Activated naive CD4-positive, alpha-beta T cell treated with anti-CD3 and anti-CD28 coated beads, Interleukin-2, amount 50 U/mL, for 24 hours (primary cell): ENCODE results near the gene PRSS22.
A peak's percentile ranks its signal among the peaks of the same experiment; 100 is the strongest.

Source experiments
- H3K27ac Mint-ChIP-seq: one replicate; pipeline ENCODE4 v1.8.0; 2021; ENCODE audit warnings: mild to moderate bottlenecking, mixed read lengths
- H3K27me3 Mint-ChIP-seq: one replicate; pipeline ENCODE4 v1.8.0; 2021; ENCODE audit warnings: mixed read lengths
- H3K36me3 Mint-ChIP-seq: one replicate; pipeline ENCODE4 v1.8.0; 2021; ENCODE audit warnings: mixed read lengths
- H3K4me1 Mint-ChIP-seq: one replicate; pipeline ENCODE4 v1.8.0; 2021; ENCODE audit warnings: mixed read lengths
- H3K4me3 Mint-ChIP-seq: one replicate; pipeline ENCODE4 v1.8.0; 2021; ENCODE audit warnings: mild to moderate bottlenecking, mixed read lengths
- H3K9me3 Mint-ChIP-seq: one replicate; pipeline ENCODE4 v1.8.0; 2021; ENCODE audit warnings: mixed read lengths

Gene PRSS22

DNA sequence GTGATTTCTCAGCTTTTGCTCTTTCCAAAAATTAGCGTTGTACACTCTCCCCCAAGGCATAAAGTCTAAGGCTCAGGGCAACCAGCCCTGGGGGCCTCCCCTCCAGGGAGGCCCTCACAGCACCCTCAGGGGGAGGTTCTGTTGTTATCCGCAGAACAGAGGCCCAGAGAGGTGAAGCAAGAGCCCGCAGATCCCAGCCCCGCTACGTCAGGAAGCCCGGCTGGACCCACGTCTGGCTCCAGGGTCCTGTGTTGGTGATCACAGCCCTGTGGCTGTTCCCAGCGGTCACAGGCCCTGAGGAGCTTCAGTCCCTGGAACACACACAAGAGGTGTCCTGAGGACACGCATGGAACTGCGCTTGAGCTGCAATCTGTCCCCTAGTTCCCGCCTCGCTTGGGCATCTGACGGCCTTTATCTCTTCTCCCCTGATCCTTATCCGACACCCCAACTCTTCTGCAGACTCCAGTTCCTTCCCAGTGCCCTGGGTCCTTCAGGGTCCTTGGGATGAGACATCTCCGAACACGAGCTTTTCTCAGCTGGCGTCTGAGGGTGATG is 29.0 kb downstream of the PRSS22 start:
- H3K27ac Mint-ChIP-seq = no peak overlapping the region
- H3K4me3 Mint-ChIP-seq = no peak overlapping the region
- no peaks in the 10 kb centered on the region for H3K9me3 Mint-ChIP-seq
- no peaks in the 10 kb centered on the region for H3K36me3 Mint-ChIP-seq
- no peaks in the 10 kb centered on the region for H3K4me1 Mint-ChIP-seq
- no peaks in the 10 kb centered on the region for H3K27me3 Mint-ChIP-seq

DNA sequence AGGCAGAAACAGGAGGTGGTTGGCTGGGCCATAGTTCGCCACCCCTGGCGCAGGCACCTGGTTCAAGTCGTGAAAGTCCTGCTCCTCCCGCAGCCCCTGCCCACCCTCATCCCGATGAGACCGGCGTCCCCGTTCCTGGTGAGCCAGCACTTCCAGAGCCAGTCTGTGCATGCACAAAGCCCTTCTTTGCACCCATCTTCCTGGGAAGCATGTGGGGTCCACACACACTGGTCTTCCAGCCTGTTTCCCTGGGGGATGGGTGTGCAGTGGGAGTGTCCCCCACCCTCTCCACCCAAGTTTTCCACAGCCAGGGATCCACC is 29.5 kb downstream of the PRSS22 start:
- H3K4me3 Mint-ChIP-seq = no peak overlapping the region
- no peaks in the 10 kb centered on the region for H3K36me3 Mint-ChIP-seq
- no peaks in the 10 kb centered on the region for H3K4me1 Mint-ChIP-seq
- no peak overlapping the region for H3K27ac Mint-ChIP-seq
- no peaks in the 10 kb centered on the region for H3K27me3 Mint-ChIP-seq
- no peaks in the 10 kb centered on the region for H3K9me3 Mint-ChIP-seq

- no peaks in the 10 kb centered on the region for H3K27me3 Mint-ChIP-seq
- no peaks in the 10 kb centered on the region for H3K4me1 Mint-ChIP-seq
- no peak overlapping the region for H3K4me3 Mint-ChIP-seq
- no peaks in the 10 kb centered on the region for H3K9me3 Mint-ChIP-seq
- H3K36me3 Mint-ChIP-seq = no peaks in the 10 kb centered on the region
- no peak overlapping the region for H3K27ac Mint-ChIP-seq
Observed at GRCh38 chr16:2827831-2828520, 30.0 kb downstream of the PRSS22 start.

- no peaks in the 10 kb centered on the region for H3K9me3 Mint-ChIP-seq
- no peaks in the 10 kb centered on the region for H3K36me3 Mint-ChIP-seq
- H3K4me1 Mint-ChIP-seq = no peaks in the 10 kb centered on the region
- H3K27ac Mint-ChIP-seq = no peak overlapping the region
- H3K27me3 Mint-ChIP-seq = no peaks in the 10 kb centered on the region
- H3K4me3 Mint-ChIP-seq = no peak overlapping the region
Observed at GRCh38 chr16:2827374-2827791, 30.6 kb downstream of the PRSS22 start.

GRCh38 chr16:2826591-2827373 is 31.2 kb downstream of the PRSS22 start:
- no peaks in the 10 kb centered on the region for H3K4me1 Mint-ChIP-seq
- H3K9me3 Mint-ChIP-seq = no peaks in the 10 kb centered on the region
- no peak overlapping the region for H3K4me3 Mint-ChIP-seq
- no peaks in the 10 kb centered on the region for H3K27me3 Mint-ChIP-seq
- no peaks in the 10 kb centered on the region for H3K36me3 Mint-ChIP-seq
- H3K27ac Mint-ChIP-seq = no peak overlapping the region

- H3K27ac Mint-ChIP-seq = no peak overlapping the region
- H3K4me1 Mint-ChIP-seq = no peaks in the 10 kb centered on the region
- no peaks in the 10 kb centered on the region for H3K9me3 Mint-ChIP-seq
- H3K27me3 Mint-ChIP-seq = no peaks in the 10 kb centered on the region
- H3K36me3 Mint-ChIP-seq = no peaks in the 10 kb centered on the region
- H3K4me3 Mint-ChIP-seq = no peak overlapping the region
Observed at GRCh38 chr16:2825906-2826305, 32.1 kb downstream of the PRSS22 start.

DNA sequence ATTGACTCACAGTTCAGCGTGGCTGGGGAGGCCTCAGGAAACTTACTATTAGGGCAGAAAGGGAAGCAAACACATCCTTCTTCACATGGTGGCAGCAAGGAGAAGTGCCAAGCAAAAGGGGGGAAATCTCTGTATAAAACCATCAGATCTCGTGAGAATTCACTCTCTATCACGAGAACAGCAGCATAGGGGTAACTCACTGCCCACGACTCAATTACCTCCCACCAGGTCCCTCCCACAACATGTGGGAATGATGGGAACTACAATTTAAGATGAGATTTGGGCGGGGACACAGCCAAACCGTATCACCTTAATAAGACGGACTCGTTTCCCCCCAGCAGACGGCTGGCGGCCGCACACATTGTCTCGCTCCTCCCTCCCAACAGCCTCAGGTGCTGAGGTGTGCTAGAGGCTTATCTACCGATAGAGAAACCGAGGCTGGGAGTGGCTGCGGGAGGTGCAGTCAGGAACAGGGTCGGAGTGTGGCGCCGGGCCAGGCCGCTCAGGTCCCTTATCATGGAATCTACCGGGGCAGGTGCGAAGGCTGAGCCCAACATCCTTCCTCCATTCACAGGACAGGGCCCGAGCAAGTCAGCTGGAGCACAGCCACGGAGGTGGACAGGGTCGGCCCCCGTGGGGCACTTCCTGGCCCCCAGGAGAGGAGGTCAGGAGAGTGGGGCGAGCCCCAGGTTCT is 32.8 kb downstream of the PRSS22 start:
- Mint-ChIP-seq H3K27ac (no peak overlapping the region), H3K4me3 (no peak overlapping the region), H3K9me3 (no peaks in the 10 kb centered on the region), H3K36me3 (no peaks in the 10 kb centered on the region), H3K27me3 (no peaks in the 10 kb centered on the region), H3K4me1 (no peaks in the 10 kb centered on the region)

DNA sequence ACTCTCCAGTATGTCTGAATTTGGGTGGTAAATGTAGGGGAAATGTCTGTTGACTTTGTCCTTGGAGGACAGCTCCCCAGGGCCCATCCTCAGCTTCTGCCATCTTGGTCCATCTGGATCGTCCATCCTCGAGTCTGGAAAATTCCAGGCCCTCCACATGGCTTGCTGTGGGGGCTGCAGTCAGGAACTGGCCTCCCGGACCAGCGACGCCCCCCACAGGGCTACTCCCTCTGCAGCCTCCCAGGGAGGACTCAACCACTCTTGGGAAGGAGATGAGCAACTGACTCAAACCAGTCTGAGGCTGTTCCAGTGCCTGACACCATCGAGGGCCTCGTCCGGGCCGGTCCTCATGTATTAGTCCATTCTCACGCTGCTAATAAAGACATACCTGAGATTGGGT is 33.3 kb downstream of the PRSS22 start:
- H3K9me3 Mint-ChIP-seq = no peaks in the 10 kb centered on the region
- H3K27ac Mint-ChIP-seq = no peak overlapping the region
- no peaks in the 10 kb centered on the region for H3K36me3 Mint-ChIP-seq
- H3K4me1 Mint-ChIP-seq = no peaks in the 10 kb centered on the region
- H3K4me3 Mint-ChIP-seq = no peak overlapping the region
- no peaks in the 10 kb centered on the region for H3K27me3 Mint-ChIP-seq

DNA sequence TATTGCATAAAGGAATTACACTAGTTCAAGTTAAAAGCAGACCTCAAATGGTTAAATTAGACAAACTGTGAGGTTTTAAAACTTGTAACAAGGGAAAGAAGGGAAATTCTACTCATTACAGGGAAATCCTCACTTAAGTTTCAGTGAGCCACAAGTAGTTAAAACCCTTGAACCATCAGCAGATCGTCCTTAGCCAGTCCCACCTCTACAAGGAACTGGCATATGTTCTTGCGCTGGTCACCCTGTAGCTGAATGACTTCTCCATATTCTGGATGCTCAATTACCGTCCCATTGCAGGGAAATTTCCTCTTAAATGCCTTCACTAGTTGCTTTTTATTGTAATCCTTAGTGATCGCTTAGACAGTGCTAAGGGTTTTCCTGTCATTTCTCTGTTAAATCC is 35.5 kb downstream of the PRSS22 start:
- no peaks in the 10 kb centered on the region for H3K36me3 Mint-ChIP-seq
- no peak overlapping the region for H3K27ac Mint-ChIP-seq
- H3K27me3 Mint-ChIP-seq = no peaks in the 10 kb centered on the region
- H3K9me3 Mint-ChIP-seq = no peaks in the 10 kb centered on the region
- H3K4me3 Mint-ChIP-seq = no peak overlapping the region
- no peaks in the 10 kb centered on the region for H3K4me1 Mint-ChIP-seq

GRCh38 chr16:2822158-2822495 is 35.8 kb downstream of the PRSS22 start:
- no peaks in the 10 kb centered on the region for H3K36me3 Mint-ChIP-seq
- no peak overlapping the region for H3K27ac Mint-ChIP-seq
- no peaks in the 10 kb centered on the region for H3K9me3 Mint-ChIP-seq
- H3K4me1 Mint-ChIP-seq = no peaks in the 10 kb centered on the region
- H3K4me3 Mint-ChIP-seq = no peak overlapping the region
- H3K27me3 Mint-ChIP-seq = no peaks in the 10 kb centered on the region

DNA sequence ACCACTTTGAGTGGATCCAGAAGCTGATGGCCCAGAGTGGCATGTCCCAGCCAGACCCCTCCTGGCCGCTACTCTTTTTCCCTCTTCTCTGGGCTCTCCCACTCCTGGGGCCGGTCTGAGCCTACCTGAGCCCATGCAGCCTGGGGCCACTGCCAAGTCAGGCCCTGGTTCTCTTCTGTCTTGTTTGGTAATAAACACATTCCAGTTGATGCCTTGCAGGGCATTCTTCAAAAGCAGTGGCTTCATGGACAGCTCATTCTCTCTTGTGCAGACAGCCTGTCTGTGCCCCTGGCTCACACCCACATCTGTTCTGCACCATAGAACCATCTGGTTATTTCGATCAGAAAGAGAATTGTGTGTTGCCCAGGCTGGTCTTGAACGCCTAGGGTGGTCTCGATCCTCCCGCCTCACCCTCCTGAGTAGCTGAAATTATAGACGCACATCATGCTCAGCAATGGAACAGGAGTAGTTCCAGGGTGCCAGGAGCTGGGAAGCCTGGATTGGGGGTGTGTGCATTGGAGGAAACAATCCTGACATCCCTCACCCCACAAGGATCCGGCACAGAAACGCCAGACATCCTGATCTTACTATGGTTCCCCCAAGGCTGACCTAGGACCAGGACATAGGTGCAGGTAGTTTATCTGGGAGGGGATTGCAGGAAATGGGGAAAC is 36.3 kb downstream of the PRSS22 start:
- no peak overlapping the region for H3K4me3 Mint-ChIP-seq
- no peaks in the 10 kb centered on the region for H3K27me3 Mint-ChIP-seq
- H3K9me3 Mint-ChIP-seq = no peaks in the 10 kb centered on the region
- H3K36me3 Mint-ChIP-seq = no peaks in the 10 kb centered on the region
- no peak overlapping the region for H3K27ac Mint-ChIP-seq
- H3K4me1 Mint-ChIP-seq = no peaks in the 10 kb centered on the region

DNA sequence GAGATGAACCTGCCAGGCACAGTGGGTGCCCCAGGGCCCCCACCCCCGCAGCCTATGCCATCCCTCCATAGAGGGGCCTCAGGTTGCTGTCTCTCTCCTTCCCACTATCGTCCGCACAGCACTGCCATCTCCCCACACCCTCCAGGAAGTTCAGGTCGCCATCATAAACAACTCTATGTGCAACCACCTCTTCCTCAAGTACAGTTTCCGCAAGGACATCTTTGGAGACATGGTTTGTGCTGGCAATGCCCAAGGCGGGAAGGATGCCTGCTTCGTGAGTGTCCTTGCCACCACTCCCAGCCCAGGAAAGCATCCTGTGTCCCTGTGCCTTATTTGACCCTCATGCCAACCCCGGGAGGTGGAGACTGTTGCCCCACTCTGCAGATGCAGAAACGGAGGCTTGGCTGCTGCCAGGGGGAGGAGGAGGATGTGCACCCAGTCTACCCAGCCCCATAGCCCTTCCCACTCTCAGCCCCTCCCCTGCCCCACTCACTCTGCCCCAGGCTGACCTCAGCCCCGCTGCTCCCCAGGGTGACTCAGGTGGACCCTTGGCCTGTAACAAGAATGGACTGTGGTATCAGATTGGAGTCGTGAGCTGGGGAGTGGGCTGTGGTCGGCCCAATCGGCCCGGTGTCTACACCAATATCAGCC is 37.0 kb downstream of the PRSS22 start:
- Mint-ChIP-seq H3K9me3 (no peaks in the 10 kb centered on the region), H3K27ac (no peak overlapping the region)

DNA sequence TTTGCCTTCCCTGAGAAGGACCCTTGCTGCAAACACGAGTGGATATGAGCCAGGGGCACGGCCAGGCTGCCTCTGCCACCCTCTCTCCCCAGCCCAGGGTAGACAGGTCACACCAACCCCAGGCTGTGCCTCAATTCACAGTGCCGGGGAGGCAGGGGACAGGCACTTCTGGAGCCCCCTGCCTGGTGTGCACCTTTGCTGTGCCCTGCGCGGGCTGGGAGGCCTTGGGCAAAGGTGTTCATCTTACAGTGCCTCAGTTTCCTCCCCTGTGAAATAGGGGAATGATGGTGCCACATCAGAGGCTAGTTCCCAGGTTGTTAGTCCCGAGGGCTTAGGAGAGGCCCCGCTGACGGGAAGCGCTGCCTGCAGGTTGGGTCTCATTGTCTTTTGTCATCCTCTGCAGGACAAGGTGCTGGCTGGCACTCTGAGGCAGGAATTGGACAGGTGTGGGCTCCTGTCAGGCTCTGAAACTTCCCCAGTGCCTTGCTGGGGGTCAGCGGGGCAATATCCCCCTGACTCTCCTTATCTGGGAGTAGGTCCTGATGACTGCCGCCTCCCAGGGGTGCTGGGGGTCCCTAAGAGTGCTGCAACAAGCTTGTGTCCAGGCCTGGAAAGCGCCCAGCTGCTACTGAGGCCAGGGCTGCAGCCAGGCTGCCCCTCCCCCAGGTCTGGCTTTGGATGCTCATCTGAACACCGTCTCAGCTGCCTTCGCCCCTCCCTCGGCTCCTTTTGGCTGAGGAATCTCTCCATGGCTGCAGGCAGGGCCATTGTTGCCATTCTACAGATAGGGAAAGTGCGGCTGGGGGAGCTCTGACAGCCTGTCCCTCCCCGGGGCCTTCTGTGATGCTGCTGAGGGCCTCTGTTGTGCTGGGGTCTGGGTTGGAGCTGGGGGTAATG is 37.8 kb downstream of the PRSS22 start:
- H3K4me1 Mint-ChIP-seq = no peaks in the 10 kb centered on the region
- no peaks in the 10 kb centered on the region for H3K9me3 Mint-ChIP-seq
- H3K27me3 Mint-ChIP-seq = no peaks in the 10 kb centered on the region
- no peaks in the 10 kb centered on the region for H3K36me3 Mint-ChIP-seq
- H3K27ac Mint-ChIP-seq = no peak overlapping the region
- no peak overlapping the region for H3K4me3 Mint-ChIP-seq

More for the DNA sequence above, 37.0 kb downstream of the PRSS22 start:
- no peaks in the 10 kb centered on the region for H3K4me1 Mint-ChIP-seq
- H3K4me3 Mint-ChIP-seq = no peak overlapping the region
- H3K36me3 Mint-ChIP-seq = no peaks in the 10 kb centered on the region
- no peaks in the 10 kb centered on the region for H3K27me3 Mint-ChIP-seq

DNA sequence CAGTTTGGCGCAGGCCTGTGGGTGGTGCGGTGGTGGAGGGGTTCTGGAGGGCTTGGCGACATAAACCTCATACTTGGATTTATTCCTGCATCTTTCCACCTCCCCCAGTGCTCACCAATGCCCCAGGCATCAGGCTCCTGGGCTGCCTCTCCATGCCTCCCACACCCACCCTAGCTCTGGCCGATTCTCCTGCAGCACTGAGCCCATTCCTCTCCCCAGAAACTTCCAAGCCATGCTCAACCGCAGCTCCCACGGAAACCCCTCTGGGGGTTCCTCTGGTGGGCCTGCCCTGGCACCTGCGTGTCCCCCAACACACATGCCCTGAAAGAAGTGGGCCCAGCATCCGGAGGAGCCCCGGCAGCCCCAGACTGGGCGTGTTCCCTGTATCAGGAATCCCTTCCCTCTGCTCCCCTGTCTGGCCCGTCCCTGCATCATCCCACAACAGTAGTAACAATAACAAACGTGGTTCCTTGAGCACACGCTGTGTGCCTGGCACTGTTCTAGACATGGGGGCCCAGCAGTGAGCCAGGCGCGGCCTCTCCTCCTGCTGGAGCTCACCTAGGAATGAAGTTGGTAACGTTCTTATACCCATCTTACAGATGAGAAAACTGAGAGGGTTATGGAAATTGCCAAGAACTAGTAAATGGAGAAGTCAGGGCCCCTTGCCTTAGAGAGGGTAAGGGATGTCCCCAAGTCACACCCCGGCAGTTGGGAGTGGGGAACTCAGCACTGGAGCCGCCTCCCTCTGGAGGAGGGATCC is 38.6 kb downstream of the PRSS22 start:
- Mint-ChIP-seq H3K9me3 (no peaks in the 10 kb centered on the region), H3K4me1 (no peaks in the 10 kb centered on the region)

More for the DNA sequence above, 38.6 kb downstream of the PRSS22 start:
- no peaks in the 10 kb centered on the region for H3K27me3 Mint-ChIP-seq
- H3K4me3 Mint-ChIP-seq = no peak overlapping the region
- peak overlapping the region; percentile 30 for H3K27ac Mint-ChIP-seq
- no peaks in the 10 kb centered on the region for H3K36me3 Mint-ChIP-seq
